Neuron (in vitro differentiated cells): ENCODE results near the gene CDH22.

ENCODE experiments used
- H2AFZ ChIP-seq: one replicate; pipeline ENCODE4 v1.6.1; 2013; ENCODE audit warnings: low read depth, mild to moderate bottlenecking, inconsistent platforms, low read length, moderate library complexity
- H3K27me3 ChIP-seq: one replicate; pipeline ENCODE4 v1.6.1; 2013; ENCODE audit warnings: low read length; ENCODE audit not compliant: insufficient read depth
- H3K36me3 ChIP-seq: one replicate; pipeline ENCODE4 v1.6.1; 2013; ENCODE audit warnings: low read length; ENCODE audit not compliant: insufficient read depth
- H3K4me1 ChIP-seq: one replicate; pipeline ENCODE4 v1.6.1; 2013; ENCODE audit warnings: low read length; ENCODE audit not compliant: insufficient read depth
- H3K4me3 ChIP-seq: 2 replicates; pipeline ENCODE4 v1.5.1; 2013; ENCODE audit warnings: mild to moderate bottlenecking, low read length, moderate library complexity
- H3K9me3 ChIP-seq: one replicate; pipeline ENCODE4 v1.6.1; 2013; ENCODE audit warnings: low read length

Gene CDH22

DNA sequence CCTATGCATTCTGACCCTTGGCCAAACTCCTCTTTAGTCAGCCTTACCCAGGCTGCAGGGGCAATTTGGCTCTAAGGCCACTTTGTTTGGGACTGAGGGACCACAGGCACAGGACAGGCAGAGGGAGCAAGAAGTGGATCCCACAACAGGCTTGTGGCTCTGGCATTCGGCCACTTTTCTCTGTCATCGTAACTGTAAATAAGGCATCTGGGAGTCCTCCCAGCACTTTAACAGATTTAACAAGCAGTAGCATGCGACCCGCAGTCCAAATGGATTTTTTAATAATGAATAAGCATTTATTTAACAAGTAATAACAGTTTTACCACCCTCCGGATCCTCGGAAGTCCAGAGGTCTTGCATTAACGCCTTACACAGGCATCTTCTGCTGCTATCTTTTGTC, 16.1 kb upstream of the CDH22 start:
- Histone ChIP-seq H3K27me3 (peaks cover 42% of the 10 kb centered on the region), H2AFZ (no peak overlapping the region), H3K4me1 (peaks cover 4% of the 10 kb centered on the region), H3K4me3 (no peak overlapping the region), H3K9me3 (no peaks in the 10 kb centered on the region), H3K36me3 (no peaks in the 10 kb centered on the region)

DNA sequence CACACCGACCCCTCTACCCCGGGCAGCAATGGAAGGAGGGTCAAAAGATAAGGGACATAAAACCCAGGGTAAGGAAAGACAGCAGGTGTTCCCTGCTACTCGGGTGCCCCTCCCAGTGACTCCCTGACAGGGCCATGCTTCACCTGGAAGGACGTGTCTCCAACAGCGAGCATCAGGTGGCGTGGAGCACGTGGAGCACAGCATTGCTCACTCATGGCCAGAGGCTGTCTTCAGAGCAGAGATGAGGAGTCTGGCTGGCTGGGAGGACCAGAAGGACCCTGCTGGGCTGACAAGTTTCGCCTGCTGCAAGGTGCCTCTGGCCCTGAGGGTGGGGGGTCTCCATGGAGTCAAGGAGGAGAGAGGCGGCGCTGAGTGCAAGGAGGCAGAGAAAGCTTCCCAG, 15.3 kb upstream of the CDH22 start:
- Histone ChIP-seq H2AFZ (no peak overlapping the region), H3K9me3 (no peaks in the 10 kb centered on the region), H3K27me3 (peaks cover 47% of the 10 kb centered on the region), H3K36me3 (no peaks in the 10 kb centered on the region), H3K4me1 (peaks cover 2% of the 10 kb centered on the region), H3K4me3 (no peak overlapping the region)

DNA sequence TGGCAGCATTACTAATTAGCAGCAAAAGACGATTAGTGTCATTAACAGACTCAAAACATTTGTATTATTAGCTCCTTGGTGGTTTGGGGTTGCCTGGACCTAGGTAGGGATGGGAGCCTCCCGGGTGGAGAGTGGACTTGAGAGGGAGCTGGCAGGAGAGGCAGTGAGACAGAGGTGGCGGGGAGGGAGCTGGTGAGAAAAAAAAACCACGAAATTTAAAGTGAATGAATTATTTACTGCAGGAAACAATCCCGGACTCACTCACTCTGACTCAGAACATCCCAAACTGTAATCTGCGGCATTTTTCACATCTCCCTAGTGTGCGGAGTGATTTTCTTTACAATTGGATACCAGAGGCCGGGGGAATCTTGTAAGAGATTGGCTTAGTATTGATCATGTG, 14.3 kb upstream of the CDH22 start:
- Histone ChIP-seq H3K4me1 (no peaks in the 10 kb centered on the region), H2AFZ (no peak overlapping the region), H3K4me3 (no peak overlapping the region), H3K9me3 (no peaks in the 10 kb centered on the region), H3K27me3 (peaks cover 53% of the 10 kb centered on the region), H3K36me3 (no peaks in the 10 kb centered on the region)

GRCh38 chr20:46317685-46318177, 9.4 kb upstream of the CDH22 start:
- Histone ChIP-seq H3K9me3 (no peaks in the 10 kb centered on the region), H3K4me3 (no peak overlapping the region), H3K36me3 (no peaks in the 10 kb centered on the region), H3K4me1 (peaks cover under 1% of the 10 kb centered on the region), H3K27me3 (peaks cover 86% of the 10 kb centered on the region), H2AFZ (no peak overlapping the region)

DNA sequence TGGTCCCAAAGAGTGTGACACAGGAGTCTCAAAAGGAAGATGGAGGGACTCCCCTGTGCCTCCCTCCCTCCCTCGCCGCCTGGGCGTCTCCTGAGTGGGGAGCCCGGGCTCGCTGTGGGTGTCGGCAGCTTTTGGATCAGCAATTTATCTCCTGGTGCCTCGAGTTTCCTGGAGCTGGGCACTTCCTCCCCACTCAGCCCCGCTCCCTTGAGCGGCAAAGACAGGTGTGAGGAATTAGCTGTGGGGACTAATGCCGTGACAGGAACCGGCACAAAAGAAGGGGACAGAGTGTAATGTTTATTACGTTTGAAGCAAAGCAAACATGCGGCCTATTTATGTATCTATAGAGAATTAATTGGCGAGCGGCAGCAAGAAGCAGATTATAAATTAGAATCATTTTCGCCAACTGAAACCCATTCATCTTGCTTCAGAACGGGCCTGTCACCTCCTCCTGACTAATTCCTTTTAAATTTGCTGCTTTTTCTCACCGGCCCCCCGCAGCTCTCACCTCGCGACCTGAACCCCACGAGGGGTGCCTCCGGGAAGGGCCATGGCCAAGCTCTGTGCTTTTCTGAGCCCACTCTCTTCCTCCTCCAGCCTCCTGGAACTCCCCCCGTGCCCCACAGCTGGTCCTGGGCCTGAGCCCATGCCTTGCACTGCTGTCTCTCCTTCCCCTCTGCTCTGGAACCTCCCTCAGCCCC, 8.8 kb upstream of the CDH22 start:
- H3K4me3 ChIP-seq: no peak overlapping the region
- no peak overlapping the region for H2AFZ ChIP-seq
- peaks cover 81% of the 10 kb centered on the region for H3K27me3 ChIP-seq
- H3K36me3 ChIP-seq: no peaks in the 10 kb centered on the region
- H3K4me1 ChIP-seq: peaks cover 6% of the 10 kb centered on the region
- no peaks in the 10 kb centered on the region for H3K9me3 ChIP-seq

DNA sequence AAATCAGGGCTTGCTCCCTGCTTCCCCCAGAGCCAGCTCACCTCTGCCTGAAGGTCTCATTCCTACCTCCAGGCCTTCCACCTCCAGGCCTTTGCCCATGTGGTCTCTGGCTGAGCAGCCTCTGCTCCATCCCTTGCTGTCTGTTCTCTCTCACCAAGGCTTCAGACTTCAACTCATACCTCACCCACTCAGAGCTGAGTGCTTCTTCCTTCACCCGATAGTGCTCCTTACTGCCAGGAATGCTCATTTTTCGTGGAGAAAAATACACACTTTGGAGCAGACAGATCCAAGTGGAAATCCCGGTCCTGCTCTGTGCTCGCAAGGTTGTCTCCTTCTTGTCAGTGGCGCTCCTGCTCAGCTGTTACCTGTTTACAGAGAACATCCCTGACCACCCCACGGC, 7.0 kb upstream of the CDH22 start:
- Histone ChIP-seq H3K4me3 (no peak overlapping the region), H2AFZ (no peak overlapping the region), H3K9me3 (no peaks in the 10 kb centered on the region), H3K4me1 (peaks cover 10% of the 10 kb centered on the region), H3K36me3 (no peaks in the 10 kb centered on the region), H3K27me3 (peaks cover 80% of the 10 kb centered on the region)

DNA sequence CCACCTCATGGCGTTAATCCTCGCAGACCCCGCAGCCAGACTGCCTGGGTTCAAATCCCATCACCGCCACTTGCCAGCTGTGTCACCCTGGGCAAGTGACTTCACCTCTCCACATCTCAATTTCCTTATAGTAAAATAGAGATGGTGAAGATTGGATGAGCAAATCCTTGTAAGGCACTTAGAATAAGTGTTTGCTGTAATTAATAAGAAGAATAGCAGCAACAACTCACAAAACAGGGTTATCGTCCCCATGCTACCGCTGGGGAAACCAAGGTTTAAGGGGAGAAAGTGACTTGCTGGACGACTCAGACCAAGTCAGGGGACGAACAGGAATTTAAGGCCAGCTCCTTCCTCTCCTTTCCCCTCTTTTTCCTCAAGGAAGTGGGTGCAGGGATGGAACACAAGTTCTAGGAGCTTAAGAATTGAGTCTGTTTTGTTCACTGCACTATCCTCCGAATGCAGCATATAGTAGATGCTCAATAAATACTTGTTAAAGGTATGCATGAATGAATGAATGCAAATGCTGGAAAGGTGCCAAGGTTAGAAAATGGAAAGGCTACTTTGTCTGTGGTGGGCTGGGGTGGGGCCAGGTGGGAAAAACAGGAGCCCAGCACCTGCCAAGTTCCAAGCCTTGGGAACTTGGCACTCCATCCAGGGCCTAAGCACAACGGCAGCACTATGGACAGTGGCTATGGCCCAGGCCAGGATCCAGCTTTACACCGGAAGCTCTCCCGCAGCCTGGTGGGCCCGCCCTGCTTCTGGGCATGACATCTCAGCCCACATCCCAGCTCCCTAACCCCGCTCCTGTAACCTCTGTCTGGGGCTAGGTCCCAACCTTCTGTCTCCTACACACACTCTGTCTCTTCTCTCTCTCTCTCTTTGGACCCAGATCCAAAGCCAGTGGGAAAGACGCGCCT, 4.9 kb upstream of the CDH22 start:
- Histone ChIP-seq H2AFZ (no peak overlapping the region), H3K4me1 (peaks cover 12% of the 10 kb centered on the region), H3K36me3 (no peaks in the 10 kb centered on the region), H3K4me3 (no peak overlapping the region), H3K9me3 (no peaks in the 10 kb centered on the region), H3K27me3 (peaks cover 82% of the 10 kb centered on the region)

DNA sequence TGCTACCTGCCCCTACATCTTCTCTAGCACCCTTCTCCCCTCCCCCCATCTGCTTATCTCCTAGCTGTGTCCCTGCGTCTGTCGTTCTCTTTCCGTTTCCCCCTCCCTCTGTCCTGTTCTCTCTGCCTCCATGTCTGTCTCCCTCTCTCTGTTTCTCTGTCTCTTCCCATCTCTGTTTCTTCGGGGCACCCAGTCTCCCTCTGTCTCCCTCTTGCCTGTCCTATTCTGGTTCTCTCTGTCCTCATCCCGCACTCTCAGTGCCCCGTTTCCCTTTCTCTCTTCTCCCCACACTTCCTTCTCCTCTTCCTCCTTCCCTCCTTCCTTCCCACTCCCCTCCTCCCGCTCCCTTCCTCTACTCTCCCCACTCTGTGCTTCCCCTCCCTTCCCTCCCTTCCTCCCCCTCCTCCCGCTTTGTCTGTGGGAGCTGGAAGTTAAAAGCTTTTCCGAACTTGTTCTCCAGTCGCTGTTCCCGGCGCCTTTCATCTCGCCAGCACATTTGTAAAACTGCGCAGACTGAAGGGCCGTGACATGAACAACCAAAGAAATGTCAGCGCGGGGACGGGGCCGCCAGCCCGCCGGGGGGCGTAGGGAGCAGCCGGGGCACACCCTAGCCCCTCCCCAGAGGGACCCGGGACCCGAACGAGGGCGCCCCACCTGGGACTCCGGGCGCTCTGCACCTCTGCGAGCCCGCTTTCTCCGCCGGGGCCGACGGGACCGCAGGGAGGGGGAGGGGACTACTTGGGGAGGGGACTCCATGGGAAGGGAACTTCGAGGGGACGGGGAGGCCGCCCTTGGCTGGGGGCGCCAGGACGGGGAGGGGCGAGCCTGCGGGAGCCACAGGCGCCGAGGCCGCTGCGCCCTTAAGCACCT, 4.0 kb upstream of the CDH22 start:
- Histone ChIP-seq H3K27me3 (peaks cover 80% of the 10 kb centered on the region), H3K36me3 (no peaks in the 10 kb centered on the region), H3K4me3 (peak overlapping the region; percentile 5), H3K9me3 (no peaks in the 10 kb centered on the region), H2AFZ (no peak overlapping the region), H3K4me1 (peaks cover 12% of the 10 kb centered on the region)

- peaks cover 81% of the 10 kb centered on the region for H3K27me3 ChIP-seq
These were observed 3.4 kb upstream of the CDH22 start for GRCh38 chr20:46311719-46312074.

GRCh38 chr20:46311039-46311650, 2.8 kb upstream of the CDH22 start:
- Histone ChIP-seq H3K4me3 (no peak overlapping the region), H3K36me3 (no peaks in the 10 kb centered on the region), H2AFZ (no peak overlapping the region), H3K27me3 (peaks cover 85% of the 10 kb centered on the region), H3K4me1 (peaks cover 12% of the 10 kb centered on the region), H3K9me3 (no peaks in the 10 kb centered on the region)

More at GRCh38 chr20:46311719-46312074, 3.4 kb upstream of the CDH22 start:
- no peaks in the 10 kb centered on the region for H3K9me3 ChIP-seq
- H3K4me3 ChIP-seq: no peak overlapping the region
- H2AFZ ChIP-seq: no peak overlapping the region
- peaks cover 12% of the 10 kb centered on the region for H3K4me1 ChIP-seq
- no peaks in the 10 kb centered on the region for H3K36me3 ChIP-seq

GRCh38 chr20:46309945-46310344, 1.6 kb upstream of the CDH22 start:
- Histone ChIP-seq H3K4me1 (peaks cover 12% of the 10 kb centered on the region), H3K4me3 (no peak overlapping the region), H3K36me3 (no peaks in the 10 kb centered on the region), H2AFZ (no peak overlapping the region), H3K27me3 (peaks cover 86% of the 10 kb centered on the region), H3K9me3 (no peaks in the 10 kb centered on the region)

DNA sequence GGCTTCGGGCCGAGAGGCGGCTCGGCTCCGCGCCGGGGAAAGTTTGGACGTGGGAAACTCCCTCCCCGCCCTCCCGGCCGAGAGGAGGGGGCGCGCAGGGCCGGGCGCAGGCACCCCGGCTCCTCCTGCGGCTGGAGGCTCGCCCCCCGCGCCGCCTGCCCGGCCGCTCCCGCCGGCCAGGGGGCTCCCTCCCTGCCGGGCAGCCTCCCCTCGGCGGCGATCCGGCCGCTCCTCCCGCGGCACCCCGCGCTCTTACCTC, 370 bp downstream of the CDH22 start:
- Histone ChIP-seq H3K4me3 (peak overlapping the region; percentile 43), H3K36me3 (no peaks in the 10 kb centered on the region), H2AFZ (peak overlapping the region; percentile 76), H3K27me3 (peaks cover 84% of the 10 kb centered on the region), H3K4me1 (peaks cover 12% of the 10 kb centered on the region), H3K9me3 (no peaks in the 10 kb centered on the region)
